COLO829 (cell line): ENCODE results near the gene SPATA6.
"Not testable (repeated sequence)": the region's sequence is repeated elsewhere in the genome, so short reads cannot be mapped to it uniquely, and the experiment has no call there.

Source experiments
- DNase-seq: peaks from one replicate; pipeline ENCODE4 v3.0.0; 2012; ENCODE audit warnings: low spot score

SPATA6 gene

GRCh38 chr1:48462716-48463302, 9.2 kb downstream of the SPATA6 start:
- DNase-seq, result no peak

GRCh38 chr1:48450505-48450904, 21.5 kb downstream of the SPATA6 start:
- DNase-seq, result no peak

- no peak for DNase-seq
Measured at GRCh38 chr1:48448932-48449331, 23.1 kb downstream of the SPATA6 start.

GRCh38 chr1:48444186-48444585, 27.8 kb downstream of the SPATA6 start:
- not testable (repeated sequence) for DNase-seq

- no peak for DNase-seq
Measured at GRCh38 chr1:48442864-48443619, 29.0 kb downstream of the SPATA6 start.

- DNase-seq, result not testable (repeated sequence)
Measured at GRCh38 chr1:48440786-48441185, 31.2 kb downstream of the SPATA6 start.

GRCh38 chr1:48439380-48439779, 32.6 kb downstream of the SPATA6 start:
- no peak for DNase-seq

- DNase-seq, result not testable (repeated sequence)
Measured at GRCh38 chr1:48437379-48437778, 34.6 kb downstream of the SPATA6 start.

- not testable (repeated sequence) for DNase-seq
Measured at GRCh38 chr1:48435312-48436002, 36.5 kb downstream of the SPATA6 start.

- DNase-seq, result no peak
Measured at GRCh38 chr1:48430832-48431231, 41.2 kb downstream of the SPATA6 start.

GRCh38 chr1:48422009-48422408, 50.0 kb downstream of the SPATA6 start:
- DNase-seq, result no peak

- no peak for DNase-seq
Measured at GRCh38 chr1:48418742-48419141, 53.3 kb downstream of the SPATA6 start.

GRCh38 chr1:48415050-48415449, 57.0 kb downstream of the SPATA6 start:
- no peak for DNase-seq

- no peak for DNase-seq
Measured at GRCh38 chr1:48414264-48414663, 57.7 kb downstream of the SPATA6 start.

GRCh38 chr1:48405940-48406339, 66.1 kb downstream of the SPATA6 start:
- no peak for DNase-seq

GRCh38 chr1:48405400-48405799, 66.6 kb downstream of the SPATA6 start:
- no peak for DNase-seq

- DNase-seq, result no peak
Measured at GRCh38 chr1:48402599-48402998, 69.4 kb downstream of the SPATA6 start.

- DNase-seq, result no peak
Measured at GRCh38 chr1:48396208-48396607, 75.8 kb downstream of the SPATA6 start.

GRCh38 chr1:48391926-48392325, 80.1 kb downstream of the SPATA6 start:
- no peak for DNase-seq

GRCh38 chr1:48387409-48387808, 84.6 kb downstream of the SPATA6 start:
- no peak for DNase-seq

- DNase-seq, result no peak
Measured at GRCh38 chr1:48374785-48375184, 97.2 kb downstream of the SPATA6 start.

GRCh38 chr1:48371598-48371997, 100.4 kb downstream of the SPATA6 start:
- no peak for DNase-seq

- no peak for DNase-seq
Measured at GRCh38 chr1:48362901-48363300, 109.1 kb downstream of the SPATA6 start.
